GM18909 (cell line): ENCODE measurements around the gene KRTAP10-9.
"Not testable (repeated sequence)": the region's sequence is repeated elsewhere in the genome, so short reads cannot be mapped to it uniquely, and the experiment has no call there.

Experiments
- ATAC-seq: cut with Tn5 transposase; IDR thresholded peaks from one replicate; pipeline ENCODE4 v1.9.1; 2021; ENCODE audit warnings: mild to moderate bottlenecking; ENCODE audit not compliant: unreplicated experiment, poor library complexity

KRTAP10-9 gene

DNA sequence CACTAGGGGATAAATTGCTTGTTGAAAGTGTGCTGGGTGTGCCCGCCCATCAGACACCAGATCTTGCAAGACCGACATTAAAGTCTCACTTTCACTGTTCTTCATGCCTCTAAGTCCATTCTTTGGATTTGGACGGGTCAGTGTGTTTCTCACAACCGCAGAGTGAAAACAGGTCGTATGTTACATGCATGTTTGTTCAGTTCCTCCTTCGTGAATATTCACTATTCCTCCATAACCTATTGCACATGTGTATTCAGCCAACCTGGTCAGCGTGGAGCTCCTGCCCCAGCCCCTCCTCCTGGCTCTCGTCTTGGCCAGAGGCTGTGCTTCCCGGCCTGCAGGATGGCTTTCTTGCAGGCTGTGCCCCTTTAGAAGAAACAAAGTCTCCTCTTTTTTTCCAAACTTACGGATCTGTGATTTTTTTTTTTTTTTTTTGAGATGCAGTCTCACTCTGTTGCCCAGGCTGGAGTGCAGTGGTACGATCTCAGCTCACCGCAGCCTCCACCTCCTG, 32.4 kb upstream of the KRTAP10-9 start:
- no peak for ATAC-seq

DNA sequence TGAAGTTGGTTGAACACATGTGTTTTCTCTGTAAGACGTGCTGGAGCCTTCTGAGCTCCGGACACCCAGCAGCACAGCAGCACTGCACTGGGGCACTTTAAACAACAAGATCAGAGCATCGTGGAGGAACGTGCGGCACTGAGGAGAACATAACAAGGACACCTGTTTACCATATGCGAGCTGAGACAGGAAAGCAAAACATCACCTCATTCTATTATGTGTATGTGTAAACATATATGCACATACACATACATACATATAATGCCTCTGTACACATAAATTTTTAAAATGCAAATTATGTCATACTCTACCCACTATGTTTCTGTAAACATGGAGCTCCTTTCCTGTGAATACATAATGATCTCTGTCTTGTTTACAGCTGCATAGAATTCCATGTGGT, 31.4 kb upstream of the KRTAP10-9 start:
- no peak for ATAC-seq

- no peak for ATAC-seq
Measured at GRCh38 chr21:44596068-44596725, 30.7 kb upstream of the KRTAP10-9 start.

GRCh38 chr21:44598061-44598460, 28.8 kb upstream of the KRTAP10-9 start:
- no peak for ATAC-seq

GRCh38 chr21:44599264-44600029, 27.4 kb upstream of the KRTAP10-9 start:
- no peak for ATAC-seq

GRCh38 chr21:44600118-44600978, 26.5 kb upstream of the KRTAP10-9 start, which contains the start of gene KRTAP10-7:
Gene KRTAP10-7 (plus strand): TSS chr21:44600597. CDS start chr21:44600622, 25 bp downstream.
- not testable (repeated sequence) for ATAC-seq

- not testable (repeated sequence) for ATAC-seq
Measured at GRCh38 chr21:44601091-44601490, 25.8 kb upstream of the KRTAP10-9 start.

DNA sequence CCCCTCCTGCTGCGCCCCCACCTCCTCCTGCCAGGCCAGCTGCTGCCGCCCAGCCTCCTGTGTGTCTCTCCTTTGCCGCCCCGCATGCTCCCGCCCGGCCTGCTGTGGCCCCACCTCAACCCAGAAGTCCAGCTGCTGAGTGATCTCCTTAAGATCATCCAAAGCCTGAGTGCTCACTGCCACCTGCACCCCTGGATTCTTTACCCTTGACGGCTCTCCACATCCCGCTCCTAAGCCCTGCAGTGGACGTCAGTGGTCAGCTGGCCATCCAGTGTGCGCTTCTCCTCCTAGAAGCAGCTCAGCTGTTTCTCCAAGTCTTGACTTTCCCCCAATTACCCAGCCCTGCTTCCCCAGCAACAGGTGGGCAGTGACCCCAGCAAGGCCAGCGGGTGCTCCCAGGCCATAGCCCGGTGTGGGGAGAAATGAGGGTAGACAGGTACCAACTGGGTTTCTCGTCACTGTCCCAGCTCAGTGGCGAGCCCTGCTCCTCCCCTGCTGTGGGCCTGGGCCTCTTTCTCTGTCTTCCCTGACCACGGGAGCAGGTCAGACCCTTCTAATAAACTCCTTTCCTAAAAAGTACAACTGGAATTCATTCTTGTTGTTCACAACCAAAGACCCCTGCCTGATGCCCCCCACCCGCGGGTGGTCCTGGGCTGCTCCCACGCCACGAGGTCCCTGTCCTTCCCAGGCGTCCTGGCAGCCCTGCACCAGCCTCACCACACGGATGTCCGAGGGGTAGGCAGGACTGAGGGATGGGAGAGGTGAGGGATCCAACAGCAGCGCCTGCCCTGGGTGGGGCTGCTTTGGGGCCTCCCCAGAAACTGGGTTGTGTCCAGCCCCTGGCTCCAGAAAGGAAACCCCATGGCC, 25.1 kb upstream of the KRTAP10-9 start:
- ATAC-seq, result no peak

DNA sequence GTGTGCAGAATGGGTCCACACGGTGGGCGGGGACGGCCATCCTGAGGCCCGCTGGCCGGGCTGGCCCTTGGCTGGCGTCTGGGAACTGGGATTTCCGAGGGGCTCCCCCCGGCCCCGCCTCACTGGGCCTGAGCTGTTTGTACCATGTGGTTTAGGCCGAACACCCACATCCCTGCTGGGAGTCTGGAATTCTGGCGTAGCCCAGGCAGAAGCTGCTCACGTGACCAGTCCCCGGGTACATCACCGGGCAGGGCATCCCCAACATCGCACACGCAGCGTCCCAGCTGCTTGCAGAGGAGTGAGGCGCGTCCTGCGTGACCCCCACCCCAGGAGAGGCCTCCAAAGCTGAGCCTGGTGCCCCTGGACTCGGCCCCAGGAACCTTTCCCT, 24.4 kb upstream of the KRTAP10-9 start:
- ATAC-seq, result no peak

GRCh38 chr21:44603109-44603875, 23.6 kb upstream of the KRTAP10-9 start:
- no peak for ATAC-seq

DNA sequence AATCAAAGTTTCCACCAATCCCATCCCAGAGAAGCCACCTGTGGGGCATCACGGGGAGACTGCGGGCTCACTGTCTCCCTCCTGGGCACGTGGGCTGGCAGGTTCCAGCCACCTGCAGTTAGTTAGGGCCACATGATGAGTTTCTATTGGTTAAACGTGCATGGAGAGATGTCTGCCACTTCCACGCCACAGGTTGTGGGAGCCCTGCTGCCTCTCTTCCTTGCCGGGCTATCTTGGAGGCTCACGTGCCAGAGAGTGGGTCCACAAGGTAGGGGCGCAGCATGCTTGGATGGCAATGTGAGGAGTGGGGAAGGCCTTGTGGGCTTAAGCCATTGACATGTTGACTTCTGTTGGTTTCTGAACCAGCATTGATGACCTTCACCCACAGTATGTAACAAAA, 23.0 kb upstream of the KRTAP10-9 start:
- no peak for ATAC-seq

- no peak for ATAC-seq
Measured at GRCh38 chr21:44606495-44606894, 20.4 kb upstream of the KRTAP10-9 start.

DNA sequence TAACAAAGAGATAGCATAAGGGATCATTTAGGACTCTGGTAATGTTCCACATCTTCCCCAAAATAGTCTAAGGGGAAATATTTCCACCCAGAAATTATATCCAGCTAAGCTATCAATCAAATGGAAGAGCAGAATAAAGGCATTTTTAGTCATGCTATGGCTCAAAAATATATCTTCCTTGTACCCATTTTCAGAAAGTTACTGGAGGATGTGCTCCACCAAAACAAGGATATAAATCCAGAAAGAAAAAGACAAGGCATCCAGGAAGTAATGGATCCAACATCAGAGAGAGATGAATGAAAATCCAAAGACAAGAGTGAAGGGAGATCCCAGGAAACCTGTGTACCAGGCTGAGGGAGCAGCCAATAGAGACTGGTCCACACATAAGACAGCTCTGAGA, 17.7 kb upstream of the KRTAP10-9 start:
- no peak for ATAC-seq

- ATAC-seq, result not testable (repeated sequence)
Measured at GRCh38 chr21:44610157-44610843, 16.6 kb upstream of the KRTAP10-9 start.

DNA sequence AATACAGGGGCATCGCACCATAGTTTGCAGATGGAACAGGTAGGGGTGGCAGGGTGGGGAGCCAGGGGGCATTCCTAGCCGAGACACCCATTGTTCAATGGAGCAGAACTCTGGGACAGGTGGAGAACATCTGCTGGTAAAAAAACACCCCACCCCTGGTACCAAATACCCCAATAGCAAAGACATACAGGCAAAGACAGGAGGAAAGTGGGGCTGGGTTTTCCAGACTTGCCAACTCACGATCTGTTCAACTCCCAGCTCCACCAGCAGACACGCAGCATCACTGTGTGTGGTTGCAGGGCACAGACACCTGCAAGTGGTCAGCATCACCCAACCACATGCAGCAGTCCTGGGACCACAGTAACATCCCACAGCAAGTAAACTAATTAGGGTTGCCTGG, 15.3 kb upstream of the KRTAP10-9 start:
- ATAC-seq, result no peak

DNA sequence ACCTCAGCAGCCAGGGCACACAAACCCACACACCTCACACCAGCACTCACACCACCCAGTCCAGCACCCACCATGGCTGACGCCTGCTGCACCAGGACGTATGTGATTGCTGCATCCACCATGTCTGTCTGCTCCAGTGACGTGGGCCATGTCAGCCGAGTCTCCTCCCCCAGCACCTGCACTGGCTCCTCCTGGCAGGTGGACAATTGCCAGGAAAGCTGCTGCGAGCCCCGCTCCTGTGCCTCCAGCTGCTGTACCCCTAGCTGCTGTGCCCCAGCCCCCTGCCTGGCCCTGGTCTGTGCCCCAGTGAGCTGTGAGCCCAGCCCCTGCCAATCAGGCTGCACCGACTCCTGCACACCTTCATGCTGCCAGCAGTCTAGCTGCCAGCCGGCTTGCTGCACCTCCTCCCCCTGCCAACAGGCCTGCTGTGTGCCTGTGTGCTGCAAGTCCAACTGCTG, 14.8 kb upstream of the KRTAP10-9 start, which contains the start of gene KRTAP10-8:
TSS of gene KRTAP10-8 (plus strand) at position 51 of the 458 bp plus-strand sequence. CDS start at position 73, 22 bp downstream.
- ATAC-seq, result no peak

DNA sequence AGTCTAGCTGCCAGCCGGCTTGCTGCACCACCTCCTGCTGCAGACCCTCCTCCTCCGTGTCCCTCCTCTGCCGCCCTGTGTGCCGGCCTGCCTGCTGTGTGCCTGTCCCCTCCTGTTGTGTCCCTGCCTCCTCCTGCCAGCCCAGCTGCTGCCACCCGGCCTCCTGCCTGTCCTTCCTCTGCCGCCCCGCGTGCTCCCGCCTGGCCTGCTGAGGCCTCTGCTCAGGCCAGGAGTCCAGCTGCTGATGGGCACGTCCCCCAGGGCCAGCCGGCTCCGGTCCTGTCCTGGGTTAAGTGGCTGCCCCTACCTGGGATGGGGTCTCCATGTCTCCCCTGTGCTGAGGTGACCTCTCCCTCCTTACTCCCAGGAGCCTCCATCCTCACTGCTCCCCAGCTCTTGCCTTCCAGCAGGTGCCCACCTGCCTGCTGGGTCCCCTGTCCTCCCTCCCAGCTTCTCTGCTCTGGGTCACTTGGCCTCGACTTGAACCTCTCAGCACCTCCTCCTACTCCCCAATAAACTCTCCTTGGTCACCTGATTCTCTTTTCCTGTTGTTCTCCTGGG, 14.1 kb upstream of the KRTAP10-9 start:
- ATAC-seq, result no peak
